Daoy (cell line): ENCODE measurements around the gene FRZB. TPM values are rescaled to one million over a fixed set of nuclear protein-coding genes. Genes with fewer than 3 reads are reported as not detected.

Source experiments
- DNase-seq: peaks from one replicate; pipeline ENCODE4 v3.0.0-alpha.2; 2015; ENCODE audit warnings: low read depth
- total RNA-seq: library from RNA; depleted of rRNA; stranded (reverse); fragments of >200 nt; shearing (Covaris generic); gene quantifications from 2 replicates; pipeline ENCODE4 v1.2.3, GENCODE V29; 2014

The FRZB gene
- total RNA-seq, 1 experiment from 2014 or later = not detected

DNA sequence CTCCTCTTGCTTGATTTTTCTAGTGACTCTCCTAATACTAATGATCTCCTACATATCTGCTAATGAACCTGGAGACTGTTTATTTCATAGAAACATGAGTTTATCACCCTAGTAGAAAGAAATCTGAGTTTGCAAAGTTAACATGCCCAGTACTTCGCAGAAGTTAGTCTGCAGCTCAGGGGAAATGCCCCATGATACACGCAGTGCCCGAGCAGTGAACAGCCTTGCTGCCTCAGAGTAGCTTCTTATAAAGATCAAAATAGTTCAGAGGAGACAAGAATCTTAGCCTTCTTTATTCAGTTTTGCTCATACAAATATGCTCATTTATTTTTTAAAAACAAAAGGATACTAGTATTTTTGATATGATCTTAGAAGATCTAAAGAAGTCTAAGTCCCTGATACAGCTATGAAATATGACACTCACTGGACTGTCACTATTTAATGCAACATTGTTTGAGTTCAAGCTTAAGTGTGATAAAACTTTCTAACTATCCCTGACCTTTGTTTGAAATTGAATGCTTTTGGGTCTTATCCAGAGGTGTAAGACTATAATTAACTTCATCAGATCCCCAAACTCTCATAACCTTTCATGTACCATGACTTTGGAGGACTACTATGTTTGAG is 20.5 kb downstream of the FRZB start:
- no peak for DNase-seq

- no peak for DNase-seq
These were observed 30.0 kb downstream of the FRZB start for GRCh38 chr2:182836451-182836850.

GRCh38 chr2:182834293-182834692 is 32.1 kb downstream of the FRZB start:
- DNase-seq = no peak

- DNase-seq = no peak
These were observed 33.2 kb downstream of the FRZB start for GRCh38 chr2:182833084-182833854.

- no peak for DNase-seq
These were observed 34.5 kb downstream of the FRZB start for GRCh38 chr2:182831921-182832320.

DNA sequence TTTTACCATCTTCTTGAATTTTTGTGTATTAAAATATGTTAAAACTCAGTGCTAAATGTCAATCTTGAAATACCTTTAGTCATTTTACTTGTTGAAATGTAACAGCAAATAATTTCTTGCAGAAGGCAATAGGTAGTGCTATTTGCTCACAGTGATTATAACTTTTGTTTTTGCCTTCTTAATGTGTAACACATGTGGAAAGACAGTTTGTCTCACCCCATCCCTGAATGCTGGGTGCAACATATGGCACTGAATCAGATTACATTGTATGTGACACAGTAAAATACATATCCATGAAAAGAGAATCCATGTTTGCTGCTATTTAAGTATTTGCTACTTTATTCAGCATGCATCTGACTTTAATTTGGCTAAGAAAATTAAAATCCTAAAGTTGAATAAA is 35.3 kb downstream of the FRZB start:
- no peak for DNase-seq

DNA sequence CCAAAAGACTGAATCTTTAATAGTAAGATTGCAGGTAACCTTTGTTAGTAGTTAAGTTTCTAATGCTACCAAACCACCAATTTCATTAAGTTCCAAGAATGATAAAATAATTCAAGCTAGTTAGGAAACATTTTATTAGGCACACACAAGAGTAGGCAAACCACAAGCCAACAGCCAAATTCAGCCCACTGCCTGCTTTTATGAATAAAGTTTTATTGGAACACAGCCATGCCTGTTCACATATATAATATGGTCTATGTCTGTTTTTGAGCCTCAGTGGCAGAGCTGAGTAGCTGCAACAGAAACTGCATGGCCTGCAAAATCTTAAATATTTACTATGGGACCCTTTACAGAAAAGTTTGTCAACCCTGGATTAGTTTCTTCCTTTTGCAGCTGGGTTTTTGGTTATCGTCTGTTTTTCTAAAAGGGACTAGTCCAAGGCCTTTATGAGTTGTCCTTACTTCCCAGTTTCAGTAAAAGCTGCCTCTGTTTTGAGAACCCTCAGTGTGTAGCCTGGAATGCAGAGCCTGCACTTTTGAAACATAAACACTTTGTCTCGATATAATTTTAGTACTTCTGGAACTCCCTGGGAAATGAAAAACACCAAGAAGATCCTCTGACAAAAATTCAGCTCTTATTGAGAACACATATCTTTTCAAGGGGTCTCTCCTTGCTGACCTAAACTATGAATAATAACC is 39.1 kb downstream of the FRZB start:
- no peak for DNase-seq

- no peak for DNase-seq
These were observed 39.9 kb downstream of the FRZB start for GRCh38 chr2:182826496-182826895.

DNA sequence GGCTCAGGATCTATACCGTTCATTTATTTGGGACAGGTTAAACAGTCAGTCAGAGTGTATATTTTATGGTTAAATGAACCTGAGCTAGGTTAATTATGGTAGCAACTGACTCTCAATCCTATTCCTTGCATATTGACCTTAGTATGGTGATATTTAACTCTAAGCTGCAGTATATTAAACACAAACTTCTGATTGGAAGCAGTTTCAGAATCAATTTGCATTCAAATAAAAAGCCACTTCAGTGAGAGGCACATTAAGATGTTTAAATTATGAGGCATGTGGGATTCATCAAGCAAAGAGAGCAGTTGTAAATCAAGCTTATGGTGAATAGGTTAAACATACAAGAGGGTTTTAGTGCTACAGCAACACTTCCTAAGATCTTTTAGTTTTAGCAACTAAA is 40.4 kb downstream of the FRZB start:
- no peak for DNase-seq

DNA sequence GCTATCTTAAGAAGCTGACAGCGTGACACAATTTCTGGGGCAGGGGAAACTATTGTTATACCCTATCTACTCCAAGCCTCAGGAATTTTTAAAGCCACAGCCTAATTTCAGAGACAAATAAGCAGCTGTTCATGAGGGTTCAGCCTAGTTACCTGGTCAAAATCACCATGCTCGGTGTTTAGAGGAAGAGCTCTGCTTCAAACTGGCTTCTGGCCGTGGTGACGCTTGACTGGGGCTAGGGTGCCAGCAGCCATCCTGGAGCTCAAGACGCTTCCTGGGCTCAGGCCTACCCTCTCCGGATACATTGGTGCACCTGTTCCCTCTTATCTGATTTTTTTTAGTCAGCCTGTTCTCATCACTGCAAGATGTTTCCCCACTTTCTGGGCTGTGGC is 41.7 kb downstream of the FRZB start:
- no peak for DNase-seq

DNA sequence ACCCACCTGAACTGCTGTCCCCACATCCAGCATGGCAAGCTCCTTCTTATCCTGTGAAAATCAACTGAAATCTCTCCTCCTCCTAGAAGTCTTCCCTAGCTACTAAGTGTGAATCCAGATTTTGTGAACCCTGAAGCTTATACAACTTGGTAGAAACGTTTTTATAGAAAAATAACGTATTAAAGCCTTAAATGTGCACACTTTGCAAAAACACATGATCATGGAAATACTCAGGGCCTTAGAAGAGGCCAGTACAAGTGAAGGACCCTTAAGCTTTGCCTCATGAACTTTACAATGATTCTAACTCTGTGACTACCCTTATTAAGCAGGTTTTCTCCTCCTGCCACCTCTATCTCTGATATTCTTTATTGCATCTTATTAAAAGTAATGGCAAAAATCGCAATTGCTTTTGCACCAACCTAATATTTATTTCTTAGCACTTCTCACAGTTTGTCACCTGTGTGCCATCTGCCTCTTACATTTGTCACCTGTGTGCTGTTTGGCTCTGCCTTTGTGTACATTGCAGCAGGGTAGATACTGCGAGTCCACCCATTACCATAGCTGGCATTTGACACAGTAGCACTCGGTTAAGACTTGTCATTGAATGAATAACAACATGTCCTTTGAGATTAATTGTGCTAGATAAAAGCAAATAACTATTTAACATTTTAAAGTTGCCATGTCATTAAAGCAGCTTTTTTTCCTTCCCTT is 42.2 kb downstream of the FRZB start:
- no peak for DNase-seq

GRCh38 chr2:182822733-182823132 is 43.7 kb downstream of the FRZB start:
- DNase-seq = no peak

DNA sequence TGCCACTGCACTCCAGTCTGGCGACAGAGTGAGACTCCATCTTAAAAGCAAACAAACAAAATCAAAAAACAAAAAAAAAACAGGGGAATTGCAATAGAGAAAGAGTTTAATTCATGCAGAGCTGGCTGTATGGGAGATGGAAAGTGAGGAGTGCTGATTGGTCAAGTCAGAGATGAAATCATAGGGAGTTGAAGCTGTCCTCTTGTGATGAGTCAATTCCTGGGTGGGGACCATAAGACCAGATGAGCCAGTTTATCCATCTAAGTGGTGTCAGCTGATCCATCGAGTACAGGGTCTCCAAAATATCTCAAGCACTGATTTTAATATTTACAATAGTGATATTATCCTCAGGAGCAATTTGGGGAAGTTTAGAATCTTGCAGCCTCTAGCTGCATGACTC is 45.3 kb downstream of the FRZB start:
- DNase-seq = peak; percentile 5

- no peak for DNase-seq
These were observed 47.0 kb downstream of the FRZB start for GRCh38 chr2:182819412-182819811.

GRCh38 chr2:182818925-182819324 is 47.5 kb downstream of the FRZB start:
- no peak for DNase-seq

- no peak for DNase-seq
These were observed 47.9 kb downstream of the FRZB start for GRCh38 chr2:182818501-182818900.

DNA sequence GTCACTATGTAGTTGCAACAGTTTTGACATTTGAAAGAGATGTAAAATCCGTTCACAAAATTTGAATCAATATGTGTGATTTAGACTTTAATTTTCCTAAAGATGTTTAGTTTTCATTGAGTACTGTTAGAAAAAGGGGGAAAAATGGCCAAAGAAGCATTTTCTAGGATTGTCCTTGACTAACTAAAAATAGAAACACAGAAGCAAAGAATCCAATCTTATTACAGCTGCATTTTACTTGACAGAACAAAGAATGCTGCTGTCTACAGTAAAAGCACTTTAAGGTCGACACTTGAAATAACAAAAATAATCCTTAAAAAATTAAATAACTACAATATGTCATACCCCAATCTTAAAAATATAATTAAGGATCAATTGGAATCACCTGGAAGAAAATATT is 48.9 kb downstream of the FRZB start:
- DNase-seq = no peak

- no peak for DNase-seq
These were observed 49.6 kb downstream of the FRZB start for GRCh38 chr2:182816866-182817265.

DNA sequence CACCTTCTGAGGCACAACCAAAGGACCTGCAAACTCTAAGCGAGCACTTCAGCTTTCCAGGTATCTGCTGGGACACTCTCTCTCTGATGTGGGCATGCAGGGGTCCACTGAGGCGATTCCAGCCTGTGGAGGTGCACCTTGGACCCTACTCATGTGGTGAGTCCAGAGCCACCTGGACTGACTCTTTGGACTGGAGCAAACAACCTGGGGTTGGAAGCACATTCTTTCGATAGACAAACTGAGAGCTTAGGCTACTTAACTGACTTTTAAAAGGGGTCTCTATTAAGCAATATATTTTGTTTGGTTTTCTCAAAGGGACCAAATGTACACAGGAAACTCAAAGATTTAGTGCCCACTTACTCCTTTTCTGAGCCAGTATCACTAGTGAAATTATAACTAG is 51.6 kb downstream of the FRZB start:
- DNase-seq = no peak

DNA sequence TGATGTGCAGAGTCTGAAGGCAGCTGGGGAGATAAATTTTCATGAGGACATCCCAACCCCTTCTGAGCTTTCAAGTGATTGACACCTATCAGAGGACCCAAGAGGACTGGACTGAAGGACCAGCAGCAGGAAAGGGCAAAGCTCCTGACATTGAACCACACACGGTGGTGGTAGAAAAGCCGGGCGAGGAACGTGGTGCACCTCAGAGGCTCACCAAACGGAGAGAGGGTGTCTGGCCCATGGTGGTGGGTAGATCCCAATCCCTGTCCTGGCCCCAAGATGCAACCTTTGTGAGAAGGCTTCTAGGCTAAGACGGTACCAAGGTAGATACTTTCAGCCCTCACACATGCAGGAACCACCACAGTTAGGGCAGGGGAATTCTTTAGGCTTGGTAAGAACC is 52.1 kb downstream of the FRZB start:
- no peak for DNase-seq

- no peak for DNase-seq
These were observed 56.4 kb downstream of the FRZB start for GRCh38 chr2:182810087-182810486.

GRCh38 chr2:182807319-182807718 is 59.1 kb downstream of the FRZB start:
- DNase-seq = no peak
